PFSK-1 (cell line): ENCODE results near the gene TMEM131.

Experiments
- FOXP2 ChIP-seq: optimal IDR thresholded peaks from 2 replicates; pipeline ENCODE3; 2011; ENCODE audit warnings: borderline replicate concordance, control low read depth, inconsistent platforms; ENCODE audit not compliant: insufficient read depth; ENCODE audit errors: extremely low read length, extremely low read depth
- POLR2AphosphoS5 ChIP-seq: IDR thresholded peaks from 2 replicates; pipeline ENCODE4 v1.6.1; 2012; ENCODE audit warnings: low read depth, mild to moderate bottlenecking, control low read depth, low read length, moderate library complexity
- SIN3A ChIP-seq: IDR thresholded peaks from 2 replicates; pipeline ENCODE4 v1.6.1; 2012; ENCODE audit warnings: mild to moderate bottlenecking, low read length, moderate library complexity, borderline replicate concordance; ENCODE audit not compliant: insufficient read depth
- TAF1 ChIP-seq: IDR thresholded peaks from 2 replicates; pipeline ENCODE4 v1.6.1; 2012; ENCODE audit warnings: low read length, control low read depth, borderline replicate concordance; ENCODE audit not compliant: insufficient read depth
- TF ChIP-seq, protein P1 (sequence below), 2 experiments: IDR thresholded peaks; 2 replicates each; pipeline versions ENCODE4 v1.6.1 to v1.8.0; 2011 to 2012; ENCODE audit warnings: low read depth in 2 of 2, low read length in 2 of 2, control low read depth in 1 of 2, inconsistent platforms in 1 of 2, mild to moderate bottlenecking in 1 of 2, moderate library complexity in 1 of 2; ENCODE audit not compliant: insufficient read depth in 1 of 2

DNA sequence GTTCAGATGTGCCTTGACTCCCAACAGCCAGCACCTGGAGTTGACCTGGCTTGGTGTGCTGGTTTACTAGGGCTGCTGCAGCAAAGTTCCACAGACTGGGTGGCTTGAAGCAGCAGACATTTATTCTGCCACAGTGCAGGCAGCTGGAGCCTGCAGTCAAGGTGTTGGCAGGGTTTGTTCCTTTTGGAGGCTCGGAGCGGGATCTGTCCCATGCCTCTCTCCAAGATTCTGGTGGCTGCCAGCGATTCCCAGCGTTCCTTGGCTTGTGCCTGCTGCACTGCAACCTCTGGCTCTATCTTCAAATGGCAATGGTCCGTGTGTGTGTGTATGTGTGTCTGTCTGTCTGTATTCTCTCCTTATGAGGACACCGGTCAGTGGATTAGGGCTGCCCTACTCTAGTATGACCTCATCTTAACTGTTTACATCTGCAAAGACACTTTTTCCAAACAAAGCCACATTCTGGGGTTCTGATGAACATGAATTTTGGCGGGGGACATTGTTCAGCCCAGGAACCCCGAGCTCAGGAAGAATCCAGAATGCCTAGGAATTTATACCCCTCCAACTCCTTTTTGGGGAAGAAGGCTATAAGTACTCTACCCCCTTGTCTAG lies 44.7 kb upstream of the TMEM131 start:
- TF ChIP-seq TAF1 (no peak), POLR2AphosphoS5 (no peak), SIN3A (no peak), FOXP2 (no peak)
- TF ChIP-seq, protein P1, sequence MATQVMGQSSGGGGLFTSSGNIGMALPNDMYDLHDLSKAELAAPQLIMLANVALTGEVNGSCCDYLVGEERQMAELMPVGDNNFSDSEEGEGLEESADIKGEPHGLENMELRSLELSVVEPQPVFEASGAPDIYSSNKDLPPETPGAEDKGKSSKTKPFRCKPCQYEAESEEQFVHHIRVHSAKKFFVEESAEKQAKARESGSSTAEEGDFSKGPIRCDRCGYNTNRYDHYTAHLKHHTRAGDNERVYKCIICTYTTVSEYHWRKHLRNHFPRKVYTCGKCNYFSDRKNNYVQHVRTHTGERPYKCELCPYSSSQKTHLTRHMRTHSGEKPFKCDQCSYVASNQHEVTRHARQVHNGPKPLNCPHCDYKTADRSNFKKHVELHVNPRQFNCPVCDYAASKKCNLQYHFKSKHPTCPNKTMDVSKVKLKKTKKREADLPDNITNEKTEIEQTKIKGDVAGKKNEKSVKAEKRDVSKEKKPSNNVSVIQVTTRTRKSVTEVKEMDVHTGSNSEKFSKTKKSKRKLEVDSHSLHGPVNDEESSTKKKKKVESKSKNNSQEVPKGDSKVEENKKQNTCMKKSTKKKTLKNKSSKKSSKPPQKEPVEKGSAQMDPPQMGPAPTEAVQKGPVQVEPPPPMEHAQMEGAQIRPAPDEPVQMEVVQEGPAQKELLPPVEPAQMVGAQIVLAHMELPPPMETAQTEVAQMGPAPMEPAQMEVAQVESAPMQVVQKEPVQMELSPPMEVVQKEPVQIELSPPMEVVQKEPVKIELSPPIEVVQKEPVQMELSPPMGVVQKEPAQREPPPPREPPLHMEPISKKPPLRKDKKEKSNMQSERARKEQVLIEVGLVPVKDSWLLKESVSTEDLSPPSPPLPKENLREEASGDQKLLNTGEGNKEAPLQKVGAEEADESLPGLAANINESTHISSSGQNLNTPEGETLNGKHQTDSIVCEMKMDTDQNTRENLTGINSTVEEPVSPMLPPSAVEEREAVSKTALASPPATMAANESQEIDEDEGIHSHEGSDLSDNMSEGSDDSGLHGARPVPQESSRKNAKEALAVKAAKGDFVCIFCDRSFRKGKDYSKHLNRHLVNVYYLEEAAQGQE (IDR thresholded peaks at IDR 0.05; ENCODE audit: insufficient read depth in 1 of 2, low read depth in 2 of 2, low read length in 2 of 2) = no peak
